Fibroblast of lung (primary cell): ENCODE data around the gene SGK1.

Source experiments
- CTCF ChIP-seq, 2 donors: IDR thresholded peaks in 1 of 2; conservative IDR thresholded peaks in 1 of 2; 1 replicate in 1 of 2; 2 replicates in 1 of 2; pipeline ENCODE4 v1.5.1; 2011 to 2012; ENCODE audit warnings: low read length in 2 of 2, control low read depth in 1 of 2, inconsistent platforms in 1 of 2, low read depth in 1 of 2, mild to moderate bottlenecking in 1 of 2
- EZH2 ChIP-seq: IDR thresholded peaks from 2 replicates; pipeline ENCODE4 v1.5.1; 2012; ENCODE audit warnings: low read length, control low read depth, mild to moderate bottlenecking; ENCODE audit errors: missing control alignments

GRCh38 chr6:134169871-134170486 lies 147.9 kb downstream of the SGK1 start:
- no peak for TF ChIP-seq EZH2
- no peak for TF ChIP-seq CTCF (conservative IDR thresholded peaks at IDR 0.05 in 1 of 2, IDR thresholded peaks at IDR 0.05 in 1 of 2; ENCODE audit: low read depth in 1 of 2, low read length in 2 of 2)
